ENCODE results near the gene SIK3. TPM values are rescaled to one million over a fixed set of nuclear protein-coding genes. Genes with fewer than 3 reads are reported as not detected.

SIK3 gene
- total RNA-seq, 1 donor from 2014 or later: 19.5 TPM

GRCh38 chr11:117095284-117096161 lies 2.7 kb downstream of the SIK3 start:
- DNase-seq (ENCODE audit: low spot score): no peak
- Mint-ChIP-seq H3K36me3 (ENCODE audit: low read depth) (no peaks in the 10 kb centered on the region), H3K27me3 (ENCODE audit: low read depth) (no peaks in the 10 kb centered on the region), H3K4me1 (ENCODE audit: low read depth) (peaks cover 58% of the 10 kb centered on the region), H3K9me3 (ENCODE audit: low read depth) (no peaks in the 10 kb centered on the region), H3K4me3 (ENCODE audit: unreplicated experiment) (no peak overlapping the region), H3K27ac (ENCODE audit: unreplicated experiment) (no peak overlapping the region)
- no peak for TF ChIP-seq CTCF (IDR thresholded peaks at IDR 0.05)

GRCh38 chr11:117094776-117095175 lies 3.5 kb downstream of the SIK3 start:
- Mint-ChIP-seq H3K27ac (ENCODE audit: unreplicated experiment) (no peak overlapping the region), H3K27me3 (ENCODE audit: low read depth) (no peaks in the 10 kb centered on the region), H3K4me1 (ENCODE audit: low read depth) (peaks cover 61% of the 10 kb centered on the region), H3K9me3 (ENCODE audit: low read depth) (no peaks in the 10 kb centered on the region), H3K36me3 (ENCODE audit: low read depth) (no peaks in the 10 kb centered on the region), H3K4me3 (ENCODE audit: unreplicated experiment) (no peak overlapping the region)
- no peak for TF ChIP-seq CTCF (IDR thresholded peaks at IDR 0.05)
- no peak for DNase-seq (ENCODE audit: low spot score)

- TF ChIP-seq CTCF (IDR thresholded peaks at IDR 0.05): no peak
- no peak for DNase-seq (ENCODE audit: low spot score)
- Mint-ChIP-seq H3K9me3 (ENCODE audit: low read depth) (no peaks in the 10 kb centered on the region), H3K27ac (ENCODE audit: unreplicated experiment) (peak overlapping the region; percentile 66), H3K4me1 (ENCODE audit: low read depth) (peaks cover 53% of the 10 kb centered on the region), H3K27me3 (ENCODE audit: low read depth) (no peaks in the 10 kb centered on the region), H3K4me3 (ENCODE audit: unreplicated experiment) (no peak overlapping the region), H3K36me3 (ENCODE audit: low read depth) (no peaks in the 10 kb centered on the region)
Observed at GRCh38 chr11:117092951-117093590, 5.2 kb downstream of the SIK3 start.

GRCh38 chr11:117091753-117092477 lies 6.3 kb downstream of the SIK3 start:
- no peak overlapping the region for H3K4me3 Mint-ChIP-seq (ENCODE audit: unreplicated experiment)
- no peak for TF ChIP-seq CTCF (IDR thresholded peaks at IDR 0.05)
- H3K27me3 Mint-ChIP-seq (ENCODE audit: low read depth): no peaks in the 10 kb centered on the region

GRCh38 chr11:117090111-117090706 lies 8.0 kb downstream of the SIK3 start:
- H3K9me3 Mint-ChIP-seq (ENCODE audit: low read depth): no peaks in the 10 kb centered on the region
- H3K4me1 Mint-ChIP-seq (ENCODE audit: low read depth): peaks cover 33% of the 10 kb centered on the region
- no peaks in the 10 kb centered on the region for H3K27me3 Mint-ChIP-seq (ENCODE audit: low read depth)
- no peak overlapping the region for H3K27ac Mint-ChIP-seq (ENCODE audit: unreplicated experiment)
- no peaks in the 10 kb centered on the region for H3K36me3 Mint-ChIP-seq (ENCODE audit: low read depth)
- TF ChIP-seq CTCF (IDR thresholded peaks at IDR 0.05): no peak
- no peak for DNase-seq (ENCODE audit: low spot score)
- H3K4me3 Mint-ChIP-seq (ENCODE audit: unreplicated experiment): no peak overlapping the region

More at GRCh38 chr11:117091753-117092477, 6.3 kb downstream of the SIK3 start:
- peaks cover 49% of the 10 kb centered on the region for H3K4me1 Mint-ChIP-seq (ENCODE audit: low read depth)
- no peaks in the 10 kb centered on the region for H3K9me3 Mint-ChIP-seq (ENCODE audit: low read depth)
- no peak for DNase-seq (ENCODE audit: low spot score)
- H3K36me3 Mint-ChIP-seq (ENCODE audit: low read depth): no peaks in the 10 kb centered on the region
- no peak overlapping the region for H3K27ac Mint-ChIP-seq (ENCODE audit: unreplicated experiment)

Measured in chondrocyte (in vitro differentiated cells).